ENCODE data around the gene FPR3. TPM values are rescaled to one million over a fixed set of nuclear protein-coding genes. Genes with fewer than 3 reads are reported as not detected.
A peak's percentile ranks its signal among the peaks of the same experiment; 100 is the strongest.

FPR3 gene
- total and polyA plus RNA-seq, 9 of the 15 experiments (the other 6 are each of a cell fraction or from before 2014, with no cell fraction given): 0.08 to 0.51 (median 0.22) TPM; not detected in 1

DNA sequence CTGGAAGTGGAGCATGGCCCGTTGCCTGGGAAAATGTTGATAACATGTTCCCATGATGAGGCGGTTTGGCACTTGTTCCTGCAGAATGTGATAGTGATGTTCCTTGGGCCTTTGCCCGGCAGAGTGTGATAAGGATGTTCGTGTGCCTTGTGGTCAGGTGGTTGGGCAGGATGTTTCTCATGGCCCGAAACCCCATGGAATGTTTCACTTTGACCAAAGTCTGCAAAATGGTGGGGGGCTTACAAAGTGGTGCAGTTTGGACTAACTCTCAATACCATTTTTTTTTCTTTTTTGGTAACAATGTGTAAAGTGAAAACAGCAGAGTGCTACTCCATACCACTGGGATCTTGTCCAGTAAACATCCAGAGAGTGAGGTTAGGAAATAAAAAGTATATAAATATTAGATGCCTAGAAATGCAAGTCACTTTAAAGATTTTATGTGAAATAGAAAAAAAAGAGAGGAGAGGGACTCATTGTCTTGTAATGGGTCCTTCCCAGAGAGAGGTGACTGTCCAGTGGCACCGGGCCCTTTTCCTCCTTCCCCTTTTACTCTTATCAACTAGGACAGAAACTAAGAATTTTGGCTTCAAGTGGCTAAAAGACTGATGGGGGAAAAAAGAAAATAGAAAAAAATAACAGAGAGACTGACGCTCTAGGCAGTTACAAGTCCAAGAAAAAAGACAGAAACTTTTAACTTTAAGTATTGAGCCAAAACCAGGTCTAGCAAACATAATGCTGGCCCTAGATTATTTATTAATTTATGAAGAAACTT lies 5.7 kb downstream of the FPR3 start (continued):
- TF ChIP-seq ZNF224 (CRISPR knock-in tag; IDR thresholded peaks at IDR 0.05): no peak
- no peak for TF ChIP-seq HDAC6 (IDR thresholded peaks at IDR 0.05; ENCODE audit: low read depth, low read length)
- no peak for TF ChIP-seq POLR3G (IDR thresholded peaks at IDR 0.05; ENCODE audit: extremely low read depth, insufficient read length, insufficient replicate concordance)
- TF ChIP-seq ARNT (IDR thresholded peaks at IDR 0.05): peak; percentile 79 to 90; a peak in 3 of 4 replicates
- TF ChIP-seq ZNF584 (CRISPR knock-in tag; IDR thresholded peaks at IDR 0.05; ENCODE audit: low read depth): peak; percentile 82; the same call in 1 of the 2 replicates
- TF ChIP-seq PHF21A (IDR thresholded peaks at IDR 0.05; ENCODE audit: borderline replicate concordance, low read depth): no peak
- TF ChIP-seq ZBTB7A (IDR thresholded peaks at IDR 0.05; ENCODE audit: borderline replicate concordance, control insufficient read depth, low read depth, low read length): peak; percentile 59
- peak; percentile 29 to 73; a peak in 3 of 4 replicates for TF ChIP-seq FOXK2 (conservative IDR thresholded peaks at IDR 0.05 in 1 of 2, IDR thresholded peaks at IDR 0.05 in 1 of 2; ENCODE audit: low read depth in 2 of 2)
- TF ChIP-seq, protein P1, sequence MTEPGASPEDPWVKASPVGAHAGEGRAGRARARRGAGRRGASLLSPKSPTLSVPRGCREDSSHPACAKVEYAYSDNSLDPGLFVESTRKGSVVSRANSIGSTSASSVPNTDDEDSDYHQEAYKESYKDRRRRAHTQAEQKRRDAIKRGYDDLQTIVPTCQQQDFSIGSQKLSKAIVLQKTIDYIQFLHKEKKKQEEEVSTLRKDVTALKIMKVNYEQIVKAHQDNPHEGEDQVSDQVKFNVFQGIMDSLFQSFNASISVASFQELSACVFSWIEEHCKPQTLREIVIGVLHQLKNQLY (CRISPR knock-in tag; conservative IDR thresholded peaks at IDR 0.05): no peak
- no peak for TF ChIP-seq ZNF24 (IDR thresholded peaks at IDR 0.05)
- TF ChIP-seq MYNN (IDR thresholded peaks at IDR 0.05): peak; percentile 96
- TF ChIP-seq MYNN (CRISPR knock-in tag; IDR thresholded peaks at IDR 0.05): no peak
- TF ChIP-seq, protein P2, sequence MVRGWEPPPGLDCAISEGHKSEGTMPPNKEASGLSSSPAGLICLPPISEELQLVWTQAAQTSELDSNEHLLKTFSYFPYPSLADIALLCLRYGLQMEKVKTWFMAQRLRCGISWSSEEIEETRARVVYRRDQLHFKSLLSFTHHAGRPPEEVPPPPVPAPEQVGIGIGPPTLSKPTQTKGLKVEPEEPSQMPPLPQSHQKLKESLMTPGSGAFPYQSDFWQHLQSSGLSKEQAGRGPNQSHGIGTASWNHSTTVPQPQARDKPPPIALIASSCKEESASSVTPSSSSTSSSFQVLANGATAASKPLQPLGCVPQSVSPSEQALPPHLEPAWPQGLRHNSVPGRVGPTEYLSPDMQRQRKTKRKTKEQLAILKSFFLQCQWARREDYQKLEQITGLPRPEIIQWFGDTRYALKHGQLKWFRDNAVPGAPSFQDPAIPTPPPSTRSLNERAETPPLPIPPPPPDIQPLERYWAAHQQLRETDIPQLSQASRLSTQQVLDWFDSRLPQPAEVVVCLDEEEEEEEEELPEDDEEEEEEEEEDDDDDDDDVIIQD (CRISPR knock-in tag; IDR thresholded peaks at IDR 0.05): peak; percentile 93
- no peak for TF ChIP-seq BRCA1 (IDR thresholded peaks at IDR 0.05)
- no peak for TF ChIP-seq BRCA1 (CRISPR knock-in tag; IDR thresholded peaks at IDR 0.05)
- TF ChIP-seq RUNX1 (IDR thresholded peaks at IDR 0.05; ENCODE audit: low read depth): peak; percentile 92
- TF ChIP-seq ETS2 (tag; IDR thresholded peaks at IDR 0.05; ENCODE audit: borderline replicate concordance, poor library complexity, severe bottlenecking): no peak
- 0 out of 2 replicates have a peak, but pooled peaks have one; percentile 7 for TF ChIP-seq NFE2L1 (tag; IDR thresholded peaks at IDR 0.05; ENCODE audit: borderline replicate concordance, low read depth)
- TF ChIP-seq, protein P3, sequence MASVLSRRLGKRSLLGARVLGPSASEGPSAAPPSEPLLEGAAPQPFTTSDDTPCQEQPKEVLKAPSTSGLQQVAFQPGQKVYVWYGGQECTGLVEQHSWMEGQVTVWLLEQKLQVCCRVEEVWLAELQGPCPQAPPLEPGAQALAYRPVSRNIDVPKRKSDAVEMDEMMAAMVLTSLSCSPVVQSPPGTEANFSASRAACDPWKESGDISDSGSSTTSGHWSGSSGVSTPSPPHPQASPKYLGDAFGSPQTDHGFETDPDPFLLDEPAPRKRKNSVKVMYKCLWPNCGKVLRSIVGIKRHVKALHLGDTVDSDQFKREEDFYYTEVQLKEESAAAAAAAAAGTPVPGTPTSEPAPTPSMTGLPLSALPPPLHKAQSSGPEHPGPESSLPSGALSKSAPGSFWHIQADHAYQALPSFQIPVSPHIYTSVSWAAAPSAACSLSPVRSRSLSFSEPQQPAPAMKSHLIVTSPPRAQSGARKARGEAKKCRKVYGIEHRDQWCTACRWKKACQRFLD (CRISPR knock-in tag; IDR thresholded peaks at IDR 0.05): peak; percentile 97
- peak; percentile 82 for TF ChIP-seq FOXM1 (IDR thresholded peaks at IDR 0.05; ENCODE audit: low read depth)
- TF ChIP-seq FOXM1 (CRISPR knock-in tag; IDR thresholded peaks at IDR 0.05; ENCODE audit: low read depth): no peak
- TF ChIP-seq, protein P4, sequence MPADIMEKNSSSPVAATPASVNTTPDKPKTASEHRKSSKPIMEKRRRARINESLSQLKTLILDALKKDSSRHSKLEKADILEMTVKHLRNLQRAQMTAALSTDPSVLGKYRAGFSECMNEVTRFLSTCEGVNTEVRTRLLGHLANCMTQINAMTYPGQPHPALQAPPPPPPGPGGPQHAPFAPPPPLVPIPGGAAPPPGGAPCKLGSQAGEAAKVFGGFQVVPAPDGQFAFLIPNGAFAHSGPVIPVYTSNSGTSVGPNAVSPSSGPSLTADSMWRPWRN (IDR thresholded peaks at IDR 0.05; ENCODE audit: low read depth): peak; percentile 97
- TF ChIP-seq POLR2G (IDR thresholded peaks at IDR 0.05; ENCODE audit: low read depth, low read length): no peak
- no peak for TF ChIP-seq ZNF561 (CRISPR knock-in tag; conservative IDR thresholded peaks at IDR 0.05)
